Measurements from ENCODE around the gene PDE11A.

Gene PDE11A

GRCh38 chr2:177784745-177785067, 287.9 kb downstream of the PDE11A start:
- DNase-seq (ENCODE audit: extremely low read depth, low read depth), result no peak
- TF ChIP-seq, protein P1, sequence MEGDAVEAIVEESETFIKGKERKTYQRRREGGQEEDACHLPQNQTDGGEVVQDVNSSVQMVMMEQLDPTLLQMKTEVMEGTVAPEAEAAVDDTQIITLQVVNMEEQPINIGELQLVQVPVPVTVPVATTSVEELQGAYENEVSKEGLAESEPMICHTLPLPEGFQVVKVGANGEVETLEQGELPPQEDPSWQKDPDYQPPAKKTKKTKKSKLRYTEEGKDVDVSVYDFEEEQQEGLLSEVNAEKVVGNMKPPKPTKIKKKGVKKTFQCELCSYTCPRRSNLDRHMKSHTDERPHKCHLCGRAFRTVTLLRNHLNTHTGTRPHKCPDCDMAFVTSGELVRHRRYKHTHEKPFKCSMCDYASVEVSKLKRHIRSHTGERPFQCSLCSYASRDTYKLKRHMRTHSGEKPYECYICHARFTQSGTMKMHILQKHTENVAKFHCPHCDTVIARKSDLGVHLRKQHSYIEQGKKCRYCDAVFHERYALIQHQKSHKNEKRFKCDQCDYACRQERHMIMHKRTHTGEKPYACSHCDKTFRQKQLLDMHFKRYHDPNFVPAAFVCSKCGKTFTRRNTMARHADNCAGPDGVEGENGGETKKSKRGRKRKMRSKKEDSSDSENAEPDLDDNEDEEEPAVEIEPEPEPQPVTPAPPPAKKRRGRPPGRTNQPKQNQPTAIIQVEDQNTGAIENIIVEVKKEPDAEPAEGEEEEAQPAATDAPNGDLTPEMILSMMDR (IDR thresholded peaks at IDR 0.05; ENCODE audit: low read depth, low read length), result no peak

- no peak for DNase-seq (ENCODE audit: extremely low read depth, low read depth)
- TF ChIP-seq, protein P1 (IDR thresholded peaks at IDR 0.05; ENCODE audit: low read depth, low read length), result no peak
Measured at GRCh38 chr2:177783835-177784744, 288.5 kb downstream of the PDE11A start.

GRCh38 chr2:177783091-177783490, 289.5 kb downstream of the PDE11A start:
- TF ChIP-seq, protein P1 (IDR thresholded peaks at IDR 0.05; ENCODE audit: low read depth, low read length), result no peak
- no peak for DNase-seq (ENCODE audit: extremely low read depth, low read depth)

DNA sequence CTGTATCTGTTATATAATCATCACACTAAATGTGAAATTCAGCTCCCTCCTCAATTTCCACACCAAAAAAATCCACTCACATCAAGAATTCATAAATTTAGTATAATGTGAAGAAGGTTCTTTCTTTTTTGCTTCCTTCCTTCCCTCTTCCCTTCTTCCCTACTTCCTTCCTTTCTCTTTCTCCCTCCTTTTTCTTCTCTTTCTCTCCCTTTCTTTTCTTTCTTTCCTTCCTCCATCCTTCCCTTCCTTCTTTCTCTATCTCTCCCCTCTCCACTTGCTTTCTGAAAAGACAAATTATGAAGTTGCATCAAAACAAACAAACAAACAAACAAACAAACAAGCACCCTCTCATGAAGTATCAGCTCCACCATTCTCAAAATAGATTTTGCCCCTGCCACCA, 290.0 kb downstream of the PDE11A start:
- TF ChIP-seq, protein P1 (IDR thresholded peaks at IDR 0.05; ENCODE audit: low read depth, low read length), result no peak
- no peak for DNase-seq (ENCODE audit: extremely low read depth, low read depth)

- TF ChIP-seq, protein P1 (IDR thresholded peaks at IDR 0.05; ENCODE audit: low read depth, low read length), result no peak
- no peak for DNase-seq (ENCODE audit: extremely low read depth, low read depth)
Measured at GRCh38 chr2:177778472-177778871, 294.1 kb downstream of the PDE11A start.

DNA sequence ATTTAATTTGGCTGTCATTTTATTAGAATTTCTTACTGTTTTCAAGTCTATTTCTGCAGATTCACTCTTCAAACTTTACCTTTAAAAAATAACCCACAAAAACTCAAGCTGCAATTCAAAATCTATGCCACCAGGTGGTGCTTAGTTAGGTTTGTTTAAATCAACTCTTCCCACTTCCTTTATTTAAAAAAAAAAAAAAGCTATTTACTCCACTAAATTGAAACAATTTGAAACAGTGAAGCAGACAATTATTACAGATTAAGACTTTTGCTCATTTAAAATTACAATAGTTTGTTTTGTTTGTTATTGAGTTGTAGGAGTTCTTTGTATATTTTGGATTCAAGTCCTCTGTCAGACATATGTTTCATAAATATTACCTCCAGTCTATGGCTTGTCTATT, 300.0 kb downstream of the PDE11A start:
- DNase-seq (ENCODE audit: extremely low read depth, low read depth), result no peak
- TF ChIP-seq, protein P1 (IDR thresholded peaks at IDR 0.05; ENCODE audit: low read depth, low read length), result peak; percentile 52

- TF ChIP-seq, protein P1 (IDR thresholded peaks at IDR 0.05; ENCODE audit: low read depth, low read length), result no peak
- DNase-seq (ENCODE audit: extremely low read depth, low read depth), result no peak
Measured at GRCh38 chr2:177771191-177771590, 301.4 kb downstream of the PDE11A start.

Measured in AG09319 (cell line).